Activated CD4-positive, alpha-beta T cell treated with anti-CD3 and anti-CD28 coated beads, Interleukin-2, amount 10 ng/mL, durations not matched to agents 7 days and 5 days (primary cell): Measurements from ENCODE around the gene RNF113A. TPM values are rescaled to one million over a fixed set of nuclear protein-coding genes. Genes with fewer than 3 reads are reported as not detected.
"Not testable (repeated sequence)": the region's sequence is repeated elsewhere in the genome, so short reads cannot be mapped to it uniquely, and the experiment has no call there.

Experiments
- CTCF ChIA-PET: fragments of 350-600 bp; sonication (Branson Sonifier 250); formaldehyde crosslinking; loops from one replicate; lab custom pipeline; 2021; ENCODE audit warnings: antibody characterized with exemption; lab: Charles Lee
- POLR2A ChIA-PET: fragments of 350-600 bp; sonication (Branson Sonifier 250); formaldehyde crosslinking; loops from one replicate; lab custom pipeline; 2021; ENCODE audit warnings: antibody characterized with exemption; lab: Charles Lee
- DNase-seq: peaks from one replicate; pipeline ENCODE4 v3.0.0-alpha.2; 2020
- H3K27ac Mint-ChIP-seq: one replicate; pipeline ENCODE4 v1.8.0; 2021; ENCODE audit warnings: mild to moderate bottlenecking, moderate library complexity, mixed read lengths
- H3K27me3 Mint-ChIP-seq: one replicate; pipeline ENCODE4 v1.8.0; 2021; ENCODE audit warnings: mixed read lengths
- H3K36me3 Mint-ChIP-seq: one replicate; pipeline ENCODE4 v1.8.0; 2021; ENCODE audit warnings: low read depth, mixed read lengths
- H3K4me1 Mint-ChIP-seq: one replicate; pipeline ENCODE4 v1.8.0; 2021; ENCODE audit warnings: mixed read lengths
- H3K4me3 Mint-ChIP-seq: one replicate; pipeline ENCODE4 v1.8.0; 2021; ENCODE audit warnings: mild to moderate bottlenecking, moderate library complexity, mixed read lengths
- H3K9me3 Mint-ChIP-seq: one replicate; pipeline ENCODE4 v1.8.0; 2021; ENCODE audit warnings: mixed read lengths
- total RNA-seq, 2 experiments: library from RNA; stranded (reverse); gene quantifications; one replicate each; pipeline ENCODE4 v1.2.3, GENCODE V29; 2021

RNF113A gene
- total RNA-seq, 2 experiments from 2014 or later, result 28.8 to 30.4 TPM

- H3K4me1 Mint-ChIP-seq, result peaks cover 21% of the 10 kb centered on the region
- ChIA-PET CTCF (interaction anchor here (1.0 to 1.4 kb wide), 2 partner anchors 14 to 96 kb away, joined by 3 read pairs; no protein-coding TSS in a partner anchor), POLR2A (no interaction called here)
- peaks cover 9% of the 10 kb centered on the region for H3K36me3 Mint-ChIP-seq
- no peaks in the 10 kb centered on the region for H3K9me3 Mint-ChIP-seq
- no peaks in the 10 kb centered on the region for H3K27me3 Mint-ChIP-seq
- H3K4me3 Mint-ChIP-seq, result no peak overlapping the region
- peak overlapping the region; percentile 65 for H3K27ac Mint-ChIP-seq
- peak; percentile 43 for DNase-seq
These were observed 9.3 kb upstream of the RNF113A start for GRCh38 chrX:119880552-119881437.

- ChIA-PET CTCF (interaction anchor here (0.5 to 1.4 kb wide), 3 partner anchors 13 to 137 kb away, joined by 3 read pairs; no protein-coding TSS in a partner anchor), POLR2A (no interaction called here)
- Mint-ChIP-seq H3K36me3 (peaks cover 9% of the 10 kb centered on the region), H3K27ac (peak overlapping the region; percentile 65), H3K9me3 (no peaks in the 10 kb centered on the region), H3K4me1 (peaks cover 19% of the 10 kb centered on the region), H3K27me3 (no peaks in the 10 kb centered on the region), H3K4me3 (no peak overlapping the region)
- DNase-seq, result peak; percentile 10
These were observed 8.5 kb upstream of the RNF113A start for GRCh38 chrX:119880076-119880475.

- H3K4me1 Mint-ChIP-seq, result peaks cover 20% of the 10 kb centered on the region
- POLR2A ChIA-PET, result no interaction called here
- H3K27me3 Mint-ChIP-seq, result no peaks in the 10 kb centered on the region
- no peak overlapping the region for H3K4me3 Mint-ChIP-seq
- H3K9me3 Mint-ChIP-seq, result no peaks in the 10 kb centered on the region
- peaks cover 9% of the 10 kb centered on the region for H3K36me3 Mint-ChIP-seq
- DNase-seq, result no peak
- peak overlapping the region; percentile 54 for H3K27ac Mint-ChIP-seq
- CTCF ChIA-PET, result interaction anchor here (1.0 kb wide), 1 partner anchor 9 kb away, joined by 3 read pairs; no protein-coding TSS in a partner anchor
These were observed 7.2 kb upstream of the RNF113A start for GRCh38 chrX:119878740-119879139.

- POLR2A ChIA-PET, result no interaction called here
- Mint-ChIP-seq H3K27me3 (no peaks in the 10 kb centered on the region), H3K4me3 (peak overlapping the region; percentile 100), H3K27ac (peak overlapping the region; percentile 100), H3K4me1 (peaks cover 16% of the 10 kb centered on the region), H3K9me3 (no peaks in the 10 kb centered on the region), H3K36me3 (peaks cover 21% of the 10 kb centered on the region)
- DNase-seq, result no peak
- CTCF ChIA-PET, result interaction anchor here (0.6 to 1.8 kb wide), 5 partner anchors 9 to 272 kb away, joined by 3 to 5 read pairs (median 3); partner anchors contain the start of gene UPF3B
These were observed 311 bp downstream of the RNF113A start for GRCh38 chrX:119871245-119871598.

- Mint-ChIP-seq H3K36me3 (peaks cover 18% of the 10 kb centered on the region), H3K4me3 (peak overlapping the region; percentile 100), H3K27me3 (no peaks in the 10 kb centered on the region), H3K27ac (peak overlapping the region; percentile 100), H3K9me3 (no peaks in the 10 kb centered on the region), H3K4me1 (peaks cover 16% of the 10 kb centered on the region)
- ChIA-PET CTCF (interaction anchor here (0.6 to 1.8 kb wide), 8 partner anchors 9 to 271 kb away, joined by 3 to 5 read pairs (median 3); partner anchors contain the start of genes RPL39 and UPF3B), POLR2A (no interaction called here)
- DNase-seq, result peak; percentile 40
These were observed 854 bp downstream of the RNF113A start for GRCh38 chrX:119870626-119871131.

GRCh38 chrX:119853444-119853843, 18.1 kb downstream of the RNF113A start:
- ChIA-PET CTCF (interaction anchor here (1.2 to 1.5 kb wide), 3 partner anchors 18 to 62 kb away, joined by 3 to 6 read pairs (median 5); partner anchors contain the start of genes NDUFA1, RNF113A and RPL39), POLR2A (interaction anchor here (0.5 to 1.3 kb wide), 3 partner anchors 20 to 188 kb away, joined by 3 to 10 read pairs (median 5); partner anchors contain the start of gene RPL39)
- Mint-ChIP-seq H3K27me3 (no peaks in the 10 kb centered on the region), H3K4me3 (peak overlapping the region; percentile 98), H3K36me3 (peaks cover 12% of the 10 kb centered on the region), H3K4me1 (peaks cover 23% of the 10 kb centered on the region), H3K9me3 (no peaks in the 10 kb centered on the region), H3K27ac (peak overlapping the region; percentile 97)
- DNase-seq, result no peak

- no peaks in the 10 kb centered on the region for H3K27me3 Mint-ChIP-seq
- peaks cover 22% of the 10 kb centered on the region for H3K4me1 Mint-ChIP-seq
- peak; percentile 96 for DNase-seq
- CTCF ChIA-PET, result interaction anchor here (1.2 to 1.5 kb wide), 3 partner anchors 19 to 61 kb away, joined by 3 to 6 read pairs (median 5); partner anchors contain the start of genes NDUFA1, RNF113A and RPL39
- H3K4me3 Mint-ChIP-seq, result peak within 1 kb of the TSS; percentile 98
- no peaks in the 10 kb centered on the region for H3K9me3 Mint-ChIP-seq
- peak within 1 kb of the TSS; percentile 97 for H3K27ac Mint-ChIP-seq
- peaks cover 13% of the 10 kb centered on the region for H3K36me3 Mint-ChIP-seq
- POLR2A ChIA-PET, result interaction anchor here (0.5 to 1.3 kb wide), 3 partner anchors 21 to 188 kb away, joined by 3 to 10 read pairs (median 5); partner anchors contain the start of gene RPL39
These were observed 18.9 kb downstream of the RNF113A start, which contains the start of gene UPF3B for GRCh38 chrX:119852382-119853353. UPF3B (minus strand) TSS chrX:119852963; CDS start chrX:119852928, 35 bp downstream.

GRCh38 chrX:119833905-119834304, 37.6 kb downstream of the RNF113A start:
- Mint-ChIP-seq H3K27me3 (no peaks in the 10 kb centered on the region), H3K9me3 (no peaks in the 10 kb centered on the region), H3K27ac (no peak overlapping the region), H3K4me1 (no peaks in the 10 kb centered on the region), H3K36me3 (peaks cover 47% of the 10 kb centered on the region), H3K4me3 (no peak overlapping the region)
- DNase-seq, result no peak
- CTCF ChIA-PET, result interaction anchor here (0.8 to 1.2 kb wide), 2 partner anchors 8 to 19 kb away, joined by 3 read pairs; partner anchors contain the start of gene UPF3B
- POLR2A ChIA-PET, result no interaction called here

GRCh38 chrX:119828446-119828845, 43.1 kb downstream of the RNF113A start:
- ChIA-PET CTCF (no interaction called here), POLR2A (no interaction called here)
- Mint-ChIP-seq H3K27ac (no peak overlapping the region), H3K27me3 (no peaks in the 10 kb centered on the region), H3K9me3 (no peaks in the 10 kb centered on the region), H3K4me3 (no peak overlapping the region), H3K36me3 (peaks cover 19% of the 10 kb centered on the region), H3K4me1 (peaks cover 10% of the 10 kb centered on the region)
- DNase-seq, result no peak

GRCh38 chrX:119826399-119826959, 45.1 kb downstream of the RNF113A start:
- DNase-seq, result no peak
- POLR2A ChIA-PET, result no interaction called here

GRCh38 chrX:119824221-119824620, 47.3 kb downstream of the RNF113A start:
- H3K27ac Mint-ChIP-seq, POLR2A ChIA-PET, H3K36me3 Mint-ChIP-seq, H3K27me3 Mint-ChIP-seq, DNase-seq, H3K4me3 Mint-ChIP-seq, H3K9me3 Mint-ChIP-seq, CTCF ChIA-PET: not testable (repeated sequence)
- H3K4me1 Mint-ChIP-seq, result peaks cover 22% of the 10 kb centered on the region

More at GRCh38 chrX:119826399-119826959, 45.1 kb downstream of the RNF113A start:
- H3K36me3 Mint-ChIP-seq, result peaks cover 16% of the 10 kb centered on the region
- no peaks in the 10 kb centered on the region for H3K9me3 Mint-ChIP-seq
- peak overlapping the region; percentile 69 for H3K27ac Mint-ChIP-seq
- no peaks in the 10 kb centered on the region for H3K27me3 Mint-ChIP-seq
- CTCF ChIA-PET, result interaction anchor here (1.7 kb wide), 1 partner anchor 42 kb away, joined by 4 read pairs; no protein-coding TSS in a partner anchor
- H3K4me3 Mint-ChIP-seq, result no peak overlapping the region
- H3K4me1 Mint-ChIP-seq, result peaks cover 19% of the 10 kb centered on the region
